ENCODE results near the gene TVP23C.
A peak's percentile ranks its signal among the peaks of the same experiment; 100 is the strongest.

The TVP23C gene

GRCh38 chr17:15494821-15495220 lies 68.5 kb downstream of the TVP23C start:
- DNase-seq, result no peak

DNA sequence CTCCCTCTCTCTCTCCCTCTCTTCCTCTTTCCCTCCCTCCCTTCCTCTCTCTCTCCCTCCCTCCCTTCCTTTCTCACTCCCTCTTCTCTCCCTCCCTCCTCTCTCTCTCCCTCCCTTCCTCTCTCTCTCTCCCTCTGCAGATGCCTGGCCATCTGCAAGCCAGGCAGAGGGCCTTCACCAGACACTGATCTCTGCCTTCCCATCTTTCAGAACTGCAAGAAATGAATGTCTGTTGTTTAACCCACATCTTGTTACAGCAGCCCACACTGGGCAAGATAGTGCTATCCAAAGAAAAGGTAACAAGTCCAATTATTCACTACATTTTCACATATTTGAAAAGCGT lies 69.6 kb downstream of the TVP23C start:
- no peak for DNase-seq

DNA sequence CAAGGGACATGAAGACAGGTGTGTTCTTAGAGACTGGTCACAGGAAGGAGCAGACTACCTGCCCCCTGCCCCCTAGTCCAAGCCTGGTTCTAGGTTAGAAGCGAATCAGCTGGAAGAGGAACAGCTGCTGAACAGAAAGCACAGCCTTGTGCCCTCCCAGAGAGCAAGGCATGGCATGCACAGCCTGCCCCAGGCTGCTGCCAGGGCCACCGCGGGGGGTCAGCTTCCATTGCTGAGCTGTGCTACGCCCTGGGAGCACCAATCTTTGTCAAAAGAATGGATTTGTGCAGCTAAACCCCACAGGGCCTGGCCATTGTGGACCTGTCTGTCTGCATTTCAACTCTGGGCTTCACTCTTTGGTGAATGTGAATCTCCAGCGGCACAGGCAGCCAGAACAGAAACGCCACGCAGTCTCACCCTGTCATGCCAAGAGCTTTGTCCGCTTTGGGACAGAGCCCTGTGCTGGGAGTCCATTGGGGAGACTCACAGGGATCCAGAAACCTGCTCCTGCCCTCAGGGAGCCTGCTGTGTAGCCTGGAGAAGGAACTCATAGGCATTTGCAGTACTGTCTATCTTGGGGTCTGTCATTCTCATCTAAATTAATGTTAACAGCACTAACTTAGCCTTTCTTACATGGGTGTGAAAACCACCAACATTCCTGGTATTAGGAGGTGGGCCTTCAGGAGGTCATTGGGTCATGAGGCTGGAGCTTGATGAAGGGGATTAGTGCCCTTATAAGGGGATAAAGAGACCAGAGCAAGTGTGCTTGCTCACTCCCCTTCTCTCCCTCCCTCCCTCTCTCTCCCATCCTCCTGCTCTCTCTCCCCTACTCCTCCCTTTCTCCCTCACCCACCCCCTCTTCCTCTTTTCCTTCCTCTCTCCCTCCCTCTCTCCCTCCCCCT lies 70.2 kb downstream of the TVP23C start:
- no peak for DNase-seq

DNA sequence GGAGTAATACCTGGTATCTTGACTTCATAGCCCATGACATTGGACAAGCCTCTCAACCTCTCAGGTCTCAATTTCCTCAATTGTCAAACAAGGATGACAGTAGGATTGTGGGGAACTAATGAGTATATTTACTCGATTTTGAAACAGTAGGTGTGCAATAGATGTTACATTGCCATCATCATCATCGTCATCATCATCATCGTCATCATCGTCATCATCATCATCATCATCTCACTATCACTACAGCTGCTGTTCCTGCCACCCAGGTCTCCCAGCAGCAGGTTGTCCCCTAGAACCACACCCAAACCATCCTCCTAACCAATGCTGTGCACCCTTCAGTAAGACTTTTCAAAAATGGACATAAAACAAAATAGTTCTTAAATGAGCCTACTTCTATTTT lies 71.1 kb downstream of the TVP23C start:
- DNase-seq, result no peak

DNA sequence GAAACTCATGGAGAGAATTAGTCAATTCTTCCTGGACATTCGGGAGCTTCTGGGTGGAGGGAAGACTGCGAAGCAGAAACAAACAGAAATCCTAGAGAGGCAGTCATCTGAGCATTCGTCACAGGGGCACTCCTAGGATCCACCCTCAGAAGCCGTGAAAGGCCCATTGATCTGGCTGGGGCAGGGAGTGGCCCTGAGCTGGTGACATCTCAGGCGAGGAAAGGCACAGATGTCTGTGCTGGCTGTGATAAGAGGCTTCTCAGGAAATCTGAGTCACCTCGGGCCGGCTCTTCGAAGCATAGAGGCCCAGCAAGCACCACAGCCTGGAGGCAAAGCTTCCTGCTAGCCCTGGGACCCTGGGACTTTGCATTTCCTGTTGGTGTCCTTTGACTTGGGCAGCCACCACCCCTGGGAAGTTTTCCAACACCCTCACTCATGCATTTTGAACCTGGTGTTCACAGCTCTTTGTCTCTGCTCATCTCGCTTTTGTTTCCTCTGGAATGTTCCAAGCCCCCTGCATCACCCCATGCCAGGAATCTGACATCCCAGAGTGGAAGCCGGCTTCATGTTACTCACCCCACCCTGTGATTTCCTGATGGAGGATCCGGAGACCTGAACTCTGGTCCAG lies 72.5 kb downstream of the TVP23C start:
- DNase-seq, result peak; percentile 40

DNA sequence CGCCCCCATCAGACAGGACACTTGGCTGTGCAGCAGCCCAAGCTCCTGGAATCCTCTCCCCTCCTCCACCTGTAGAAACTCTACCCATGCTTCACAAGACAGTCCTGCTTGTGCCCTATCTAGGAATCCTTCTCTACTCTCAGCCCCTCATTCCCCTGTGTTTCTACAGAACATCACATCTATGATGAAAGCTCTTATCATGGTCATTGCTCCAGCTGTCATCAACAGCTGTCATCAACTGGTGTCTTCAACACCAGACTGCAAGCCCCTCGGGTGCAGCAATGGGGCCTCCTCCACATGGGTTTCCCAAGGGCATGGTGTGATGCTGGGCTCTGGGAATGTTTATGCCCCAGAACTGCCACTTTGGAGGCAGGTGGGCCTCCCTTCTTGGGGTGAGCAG lies 74.7 kb downstream of the TVP23C start:
- DNase-seq, result no peak

- DNase-seq, result peak; percentile 61
These were observed 78.2 kb downstream of the TVP23C start for GRCh38 chr17:15485045-15485444.

- DNase-seq, result no peak
These were observed 79.9 kb downstream of the TVP23C start for GRCh38 chr17:15483431-15483830.

GRCh38 chr17:15482476-15482875 lies 80.8 kb downstream of the TVP23C start:
- no peak for DNase-seq

GRCh38 chr17:15481481-15481880 lies 81.8 kb downstream of the TVP23C start:
- DNase-seq, result no peak

- no peak for DNase-seq
These were observed 83.1 kb downstream of the TVP23C start for GRCh38 chr17:15480204-15480603.

DNA sequence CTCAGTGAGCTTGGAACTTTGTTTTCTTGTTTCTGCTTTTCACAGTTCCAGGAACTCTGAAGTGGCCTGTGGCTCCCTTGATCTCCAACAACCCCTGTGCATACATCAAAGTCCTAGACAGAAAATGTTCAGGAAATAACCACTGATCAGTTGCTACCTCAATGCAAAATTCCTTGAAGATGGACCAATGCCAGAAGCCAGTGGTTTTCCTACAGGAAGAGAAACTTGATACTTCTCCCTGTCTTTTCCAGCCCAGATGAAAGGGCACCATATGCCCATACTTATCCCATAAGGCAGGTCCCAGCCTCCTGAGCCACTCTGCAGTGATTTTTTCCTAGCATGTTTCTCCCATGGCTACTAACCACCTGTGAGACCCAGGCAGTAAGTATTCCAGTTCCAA lies 83.6 kb downstream of the TVP23C start:
- DNase-seq, result peak; percentile 70

DNA sequence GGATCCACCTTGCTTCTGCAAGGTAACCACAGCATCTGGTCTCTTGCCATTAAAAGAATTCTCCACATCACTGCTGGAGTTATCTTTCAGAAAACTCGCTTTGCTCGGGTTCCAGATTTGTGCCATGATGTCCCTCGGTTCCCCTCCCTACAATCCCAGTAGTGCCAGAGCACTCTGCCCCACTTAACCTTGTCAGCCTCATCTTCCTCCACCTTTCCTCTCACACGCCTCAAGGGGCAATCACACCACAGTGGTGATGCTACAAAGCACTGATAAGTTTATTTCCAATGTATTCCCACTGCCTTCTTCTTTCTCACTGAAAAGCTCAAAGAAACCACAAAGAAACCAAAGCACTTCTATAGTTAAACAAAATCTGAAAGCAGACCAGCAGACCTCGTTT lies 84.4 kb downstream of the TVP23C start:
- no peak for DNase-seq

GRCh38 chr17:15475631-15476354 lies 87.5 kb downstream of the TVP23C start:
- peak; percentile 82 for DNase-seq

DNA sequence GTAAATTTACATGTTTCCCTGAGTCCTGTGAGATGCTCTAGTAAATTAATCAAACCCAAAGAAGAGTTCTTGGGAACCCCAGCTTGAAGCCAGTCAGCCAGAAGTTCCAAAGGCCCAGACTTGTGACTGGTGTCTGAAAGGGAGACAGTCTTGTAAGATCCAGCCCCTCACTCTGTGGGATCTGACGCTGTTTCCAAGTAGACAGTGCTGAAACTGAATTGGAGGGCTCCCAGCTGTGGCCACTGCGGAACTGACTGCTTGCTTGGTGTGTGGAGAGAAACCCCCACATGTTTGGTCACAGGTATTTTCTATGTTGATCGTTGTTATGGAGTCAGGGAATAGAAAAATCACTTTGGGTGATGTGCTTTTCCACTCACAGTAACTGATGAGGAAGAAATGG lies 90.4 kb downstream of the TVP23C start:
- DNase-seq, result no peak

DNA sequence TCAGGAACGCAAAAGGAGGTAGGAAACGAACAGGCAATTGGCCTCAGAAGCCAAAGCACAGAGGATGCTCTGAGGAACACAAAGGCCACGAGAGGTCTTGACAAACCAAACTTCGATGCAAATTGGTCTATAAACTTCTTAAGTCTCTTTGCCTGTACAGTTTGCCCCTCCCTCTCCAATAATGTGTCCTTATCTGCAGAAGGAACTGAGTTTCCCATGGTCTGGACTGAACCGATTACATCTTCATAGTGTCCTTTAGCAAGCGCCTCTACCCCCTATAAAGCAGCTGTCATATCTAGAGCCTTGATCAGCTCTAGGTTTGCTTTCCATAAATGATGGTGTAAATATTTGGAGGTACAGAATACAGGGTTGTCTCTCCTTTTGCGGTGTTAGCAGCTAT lies 92.7 kb downstream of the TVP23C start:
- no peak for DNase-seq

DNA sequence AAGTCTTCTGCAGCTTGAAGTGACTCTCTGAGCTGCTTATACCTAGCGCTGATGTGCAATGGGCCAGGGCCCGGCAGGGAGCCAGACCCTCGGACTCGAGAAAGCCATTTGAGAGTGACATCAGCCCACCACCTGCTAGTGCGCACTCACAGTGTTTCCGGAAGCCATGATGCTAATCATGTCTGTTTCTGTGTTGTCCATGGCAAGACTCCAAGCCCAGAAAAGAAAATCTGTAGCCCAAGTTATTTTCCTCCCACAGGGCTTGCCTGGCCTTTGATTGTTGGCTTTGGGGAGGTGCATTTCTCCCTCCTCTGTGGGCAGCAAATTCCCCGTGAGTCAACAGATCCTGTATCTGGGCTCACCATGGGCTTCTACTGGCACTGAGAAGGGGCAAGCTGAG lies 94.0 kb downstream of the TVP23C start:
- DNase-seq, result peak; percentile 71

- DNase-seq, result no peak
These were observed 95.2 kb downstream of the TVP23C start for GRCh38 chr17:15468126-15468525.

DNA sequence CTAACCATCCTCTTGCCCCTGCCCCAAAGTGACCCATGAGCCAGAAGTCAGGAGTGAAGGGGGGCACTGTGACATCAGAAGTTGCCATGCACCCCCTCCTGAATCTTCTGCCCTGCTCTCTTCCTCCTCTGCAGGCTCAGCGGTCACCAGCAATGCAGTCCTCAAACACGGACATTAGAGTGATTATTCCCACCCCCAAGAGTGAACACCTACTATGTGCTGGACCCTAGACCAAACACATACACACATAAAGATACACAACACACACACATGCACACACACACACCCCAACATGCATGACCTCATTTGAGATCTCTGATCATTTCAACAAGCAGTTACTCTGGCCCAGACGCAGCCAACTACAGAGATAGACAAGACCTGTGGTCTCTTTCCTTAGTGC lies 95.7 kb downstream of the TVP23C start, which contains the start of gene CDRT4:
CDRT4 (minus strand) TSS at position 30 of the 400 bp plus-strand sequence. CDS start 27,383 bp downstream, outside the sequence.
- DNase-seq, result no peak

GRCh38 chr17:15466131-15466530 lies 97.2 kb downstream of the TVP23C start:
- no peak for DNase-seq

DNA sequence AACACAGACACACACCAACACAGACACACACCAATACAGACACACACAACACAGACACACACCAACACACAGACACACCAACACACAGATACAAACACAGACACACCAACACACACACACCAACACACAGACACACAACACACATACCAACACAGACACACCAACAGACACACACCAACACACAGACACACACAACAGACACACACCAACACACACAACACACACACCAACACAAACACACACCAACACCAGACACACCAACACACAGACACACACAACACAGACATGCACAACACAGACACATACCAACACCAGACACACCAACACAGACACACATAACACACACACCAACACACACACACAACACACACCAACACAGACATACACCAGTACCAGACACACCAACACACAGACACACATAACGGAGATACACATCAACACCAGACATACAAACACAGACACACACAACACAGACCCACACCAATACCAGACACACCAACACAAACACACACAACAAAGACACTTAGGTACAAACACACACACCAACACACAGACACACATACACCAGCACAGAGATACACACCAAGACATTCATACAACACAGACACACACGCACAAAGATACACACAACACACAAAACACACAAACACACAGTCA lies 98.1 kb downstream of the TVP23C start:
- no peak for DNase-seq

- DNase-seq, result no peak
These were observed 98.9 kb downstream of the TVP23C start for GRCh38 chr17:15464231-15464985.
